ENCODE results near the gene TYRO3. TPM values are rescaled to one million over a fixed set of nuclear protein-coding genes. Genes with fewer than 3 reads are reported as not detected.

TYRO3 gene
- total RNA-seq = 7.8 and 9.3 TPM in 2 replicates

DNA sequence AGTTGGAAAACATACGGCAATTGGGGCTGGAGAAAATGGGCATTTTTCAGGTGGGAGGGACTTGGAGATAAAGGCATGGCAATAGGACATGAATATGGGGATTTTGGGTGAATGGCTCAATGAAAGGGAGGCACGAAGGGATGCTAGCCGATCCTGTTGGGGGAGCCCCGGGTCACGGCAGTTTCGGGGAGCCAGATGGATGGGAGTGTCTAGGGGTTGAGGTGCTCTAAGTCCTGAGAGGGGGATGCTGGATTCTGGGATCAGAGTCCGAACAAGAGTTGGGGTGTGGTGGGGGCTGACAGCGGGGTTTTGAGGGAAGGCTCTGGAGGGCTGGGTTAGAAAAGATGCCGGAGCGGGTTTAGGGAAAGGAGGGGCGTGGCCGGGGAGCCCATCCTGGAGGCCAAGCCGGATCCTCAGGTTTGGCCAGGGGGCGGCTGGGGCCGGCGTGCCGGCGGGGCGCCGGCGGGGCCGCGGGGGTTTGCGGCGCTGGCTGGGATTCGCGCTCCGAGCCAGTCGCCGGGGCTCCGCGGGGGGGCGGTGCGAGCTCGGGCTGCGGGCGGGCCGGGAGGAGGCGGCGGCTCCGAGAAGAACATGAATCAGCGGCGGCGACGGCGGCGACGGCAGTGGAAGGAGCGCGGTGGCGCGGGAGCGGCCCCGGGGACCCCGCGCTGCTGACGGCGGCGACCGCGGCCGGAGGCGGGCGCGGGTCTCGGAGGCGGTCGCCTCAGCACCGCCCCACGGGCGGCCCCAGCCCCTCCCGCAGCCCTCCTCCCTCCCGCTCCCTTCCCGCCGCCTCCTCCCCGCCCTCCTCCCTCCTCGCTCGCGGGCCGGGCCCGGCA, at the start of gene TYRO3:
Gene TYRO3, plus strand, starts transcription at position 813 of the 839 bp plus-strand sequence. CDS start 46 bp downstream, outside the sequence.

DNA sequence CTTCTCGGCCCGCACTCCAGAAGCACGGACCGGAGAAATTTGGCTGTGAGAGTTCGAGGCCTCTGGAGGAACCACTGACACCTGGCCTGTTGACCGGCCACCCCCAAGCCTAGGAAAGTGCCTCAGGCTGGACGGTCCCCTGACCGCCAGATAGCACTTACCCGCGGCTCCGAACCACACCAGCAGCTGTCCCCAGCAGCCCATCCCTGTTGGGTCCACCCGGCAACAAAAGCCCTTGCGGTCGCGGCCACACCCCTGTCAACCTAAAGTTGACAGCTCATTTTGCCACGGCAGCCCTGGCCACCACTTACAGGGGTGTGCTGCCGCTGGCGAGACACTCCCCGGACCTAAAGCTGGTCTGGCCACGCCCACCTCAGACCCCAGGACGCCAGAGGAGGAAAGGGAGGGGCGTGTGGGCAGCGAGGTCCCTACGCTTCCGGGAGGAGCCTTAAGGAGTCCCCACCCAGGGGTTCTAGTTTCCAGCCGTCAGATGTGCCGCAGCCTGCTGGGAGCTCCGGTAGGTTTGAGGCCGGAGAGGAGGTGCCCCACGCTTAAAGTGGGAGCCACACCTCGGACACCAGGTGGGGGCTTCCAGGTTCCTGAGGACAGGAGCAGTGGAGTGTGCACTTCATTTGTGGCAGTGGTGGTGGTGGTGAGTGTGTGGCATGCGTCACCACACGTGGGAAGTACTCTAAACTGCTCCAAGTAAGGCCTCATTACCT, 45.3 kb upstream of the TYRO3 start, which contains the start of gene LTK:
Gene LTK, minus strand, starts transcription at position 322 of the 722 bp plus-strand sequence. Its CDS starts 118 bp downstream, at position 204.

Other genes starting within 250 kb of the TYRO3 start
- 4.2 and 6.8 TPM in 2 replicates for gene OIP5, start 226.6 kb upstream of the TYRO3 start, total RNA-seq
- 34.6 and 69.7 TPM in 2 replicates for gene NUSAP1, start 226.3 kb upstream of the TYRO3 start, total RNA-seq
- gene NDUFAF1, start 156.7 kb upstream of the TYRO3 start, total RNA-seq = 18.9 and 19.0 TPM in 2 replicates
- gene RTF1, start 142.1 kb upstream of the TYRO3 start, total RNA-seq = 26.1 and 32.5 TPM in 2 replicates
- gene ITPKA, start 65.3 kb upstream of the TYRO3 start, total RNA-seq = 0.65 and 1.6 TPM in 2 replicates
- gene LTK, start 45.4 kb upstream of the TYRO3 start, total RNA-seq = 0.10 TPM in 1 of 2 replicates, not detected in the other
- gene RPAP1, start 15.0 kb upstream of the TYRO3 start, total RNA-seq = 14.4 and 25.8 TPM in 2 replicates
- 31.8 and 38.9 TPM in 2 replicates for gene MGA, start 101.2 kb downstream of the TYRO3 start, total RNA-seq
- gene MAPKBP1, start 215.3 kb downstream of the TYRO3 start, total RNA-seq = 26.5 and 32.6 TPM in 2 replicates